Activated T-cell treated with anti-CD3 and anti-CD28 coated beads for 48 hours (primary cell): ENCODE data around the gene S100A1.
"Not testable (repeated sequence)": the region's sequence is repeated elsewhere in the genome, so short reads cannot be mapped to it uniquely, and the experiment has no call there.

ENCODE experiments used
- DNase-seq: peaks from one replicate; pipeline ENCODE4 v3.0.0-alpha.2; 2020; ENCODE audit warnings: low read depth

S100A1 gene

DNA sequence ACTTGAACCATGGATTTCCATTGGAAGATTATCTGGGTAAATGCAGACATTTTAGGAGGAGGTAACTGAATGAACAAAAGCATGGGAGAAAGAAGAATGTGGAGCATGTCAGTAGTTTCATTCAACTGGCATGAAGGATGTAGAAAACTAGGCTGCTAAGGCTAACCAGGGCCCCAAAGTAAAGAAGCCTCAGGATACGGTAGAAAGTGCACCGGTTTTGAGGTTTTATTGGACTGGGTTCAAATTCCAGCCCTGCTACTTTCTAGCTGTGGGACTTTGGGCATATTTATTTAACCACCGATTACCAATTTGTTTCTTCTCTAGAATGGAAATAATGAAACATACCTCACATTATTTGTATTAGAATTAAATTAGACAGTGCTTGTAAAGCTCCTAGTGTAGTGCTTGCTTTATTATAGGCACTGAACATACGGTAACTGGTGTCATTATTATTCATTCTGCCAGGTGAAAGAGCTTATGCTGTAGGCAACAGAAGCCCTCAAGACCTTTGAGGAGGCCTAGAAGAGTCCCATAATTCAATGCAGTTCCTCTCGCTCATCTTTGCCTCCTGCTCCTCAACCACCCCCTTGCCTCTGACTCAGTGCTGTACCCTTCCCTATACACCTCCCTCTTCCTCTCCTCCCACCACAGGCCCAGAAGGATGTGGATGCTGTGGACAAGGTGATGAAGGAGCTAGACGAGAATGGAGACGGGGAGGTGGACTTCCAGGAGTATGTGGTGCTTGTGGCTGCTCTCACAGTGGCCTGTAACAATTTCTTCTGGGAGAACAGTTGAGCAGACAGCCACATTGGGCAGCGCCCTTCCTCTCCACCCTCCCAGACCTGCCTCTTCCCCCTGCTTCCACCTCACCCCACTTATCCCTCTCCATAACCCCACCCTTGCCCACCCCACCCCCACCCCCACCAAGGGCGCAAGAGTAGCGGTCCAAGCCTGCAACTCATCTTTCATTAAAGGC lies 3.1 kb downstream of the S100A1 start:
- no peak for DNase-seq

- no peak for DNase-seq
Observed at GRCh38 chr1:153633161-153633753, 5.0 kb downstream of the S100A1 start.

- peak; percentile 97 for DNase-seq
Observed at GRCh38 chr1:153633754-153634665, 5.8 kb downstream of the S100A1 start, which contains the start of gene CHTOP. Gene CHTOP, plus strand, starts transcription at chr1:153634066. Its CDS starts 2,523 bp downstream, at chr1:153636589.

DNA sequence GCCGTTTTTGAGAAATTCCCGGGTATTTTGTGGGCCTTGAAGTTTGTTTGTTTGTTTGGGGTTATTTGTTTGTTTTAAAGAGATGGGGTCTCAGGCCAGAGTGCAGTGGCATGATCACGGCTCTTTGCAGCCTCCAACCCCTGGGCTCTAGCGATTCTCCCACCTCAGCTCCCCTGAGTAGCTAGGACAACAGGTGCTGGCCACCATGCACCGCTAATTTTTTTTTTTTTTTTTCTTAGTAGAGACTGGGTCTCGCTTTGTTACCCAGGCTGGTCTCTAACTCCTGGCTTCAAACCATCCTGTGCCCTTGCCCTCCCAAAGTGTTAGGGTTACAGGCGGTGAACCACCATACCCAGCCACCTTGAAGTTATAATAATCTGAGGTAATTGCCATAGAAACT lies 7.6 kb downstream of the S100A1 start:
- DNase-seq = no peak

DNA sequence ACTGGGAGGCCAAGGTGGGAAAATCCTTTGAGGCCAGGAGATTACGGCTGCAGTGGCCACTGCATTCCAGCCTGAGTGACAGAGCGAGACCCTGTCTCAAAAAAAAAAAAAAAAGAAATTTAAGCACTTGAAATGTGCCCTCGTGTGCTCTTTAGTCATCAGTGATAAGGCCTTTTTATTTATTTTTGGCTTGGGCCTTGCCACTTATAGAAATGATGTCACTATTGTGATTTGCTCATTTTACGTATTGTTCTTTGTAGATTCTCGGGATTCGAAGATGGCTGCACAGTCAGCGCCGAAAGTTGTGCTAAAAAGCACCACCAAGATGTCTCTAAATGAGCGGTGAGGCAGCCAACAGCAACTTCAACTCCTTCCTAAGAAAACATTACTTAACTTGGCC lies 8.1 kb downstream of the S100A1 start:
- no peak for DNase-seq

DNA sequence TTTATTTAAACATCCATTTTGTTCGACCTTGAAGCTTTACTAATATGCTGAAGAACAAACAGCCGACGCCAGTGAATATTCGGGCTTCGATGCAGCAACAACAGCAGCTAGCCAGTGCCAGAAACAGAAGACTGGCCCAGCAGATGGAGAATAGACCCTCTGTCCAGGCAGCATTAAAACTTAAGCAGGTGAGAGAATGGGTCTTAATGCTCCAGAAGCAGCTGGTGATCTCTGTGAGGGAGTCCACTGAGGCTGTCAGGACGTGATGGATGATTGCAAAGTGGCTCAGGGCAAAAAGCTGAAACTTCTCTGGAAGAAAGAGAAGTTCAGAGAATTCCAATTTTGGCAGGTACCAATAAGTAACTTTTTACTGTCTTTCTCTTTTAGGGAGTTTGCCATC lies 10.0 kb downstream of the S100A1 start:
- no peak for DNase-seq

DNA sequence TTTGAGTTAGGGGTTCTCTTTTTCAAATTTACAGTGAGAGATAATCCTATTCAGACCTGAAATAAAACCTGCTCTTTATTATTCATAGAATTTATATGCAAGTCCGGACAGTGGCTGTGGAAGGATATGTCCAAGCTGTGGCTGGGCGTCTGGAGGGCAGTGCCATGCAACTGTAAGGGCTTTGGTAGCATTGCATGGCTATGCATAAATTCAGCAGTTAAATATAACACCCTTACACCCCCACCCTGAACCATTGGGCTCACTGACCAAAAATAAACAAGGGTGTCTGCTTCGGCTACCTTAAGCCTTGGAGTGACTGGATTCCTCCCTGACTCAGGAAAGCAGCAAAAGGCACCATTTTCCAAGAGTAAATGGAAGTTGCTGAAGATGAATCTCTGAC lies 11.0 kb downstream of the S100A1 start:
- no peak for DNase-seq

DNA sequence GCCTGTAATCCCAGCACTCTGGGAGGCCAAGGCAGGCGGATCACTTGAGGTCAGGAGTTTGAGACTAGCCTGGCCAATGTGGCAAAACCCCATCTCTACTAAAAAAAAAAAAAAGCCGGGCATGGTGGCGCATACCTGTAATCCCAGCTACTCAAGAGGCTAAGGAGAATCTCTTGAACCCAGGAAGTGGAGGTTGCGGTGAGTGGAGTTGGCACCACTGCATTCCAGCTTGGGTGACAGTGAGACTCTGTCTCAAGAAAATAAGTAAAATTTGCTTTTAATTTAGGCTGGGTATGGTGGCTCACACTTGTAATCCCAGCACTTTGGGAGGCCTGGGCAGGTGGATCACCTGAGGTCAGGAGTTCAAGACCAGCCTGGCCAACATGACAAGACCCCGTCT lies 12.0 kb downstream of the S100A1 start:
- DNase-seq = not testable (repeated sequence)

- DNase-seq = no peak
Observed at GRCh38 chr1:153640861-153641260, 12.6 kb downstream of the S100A1 start.

DNA sequence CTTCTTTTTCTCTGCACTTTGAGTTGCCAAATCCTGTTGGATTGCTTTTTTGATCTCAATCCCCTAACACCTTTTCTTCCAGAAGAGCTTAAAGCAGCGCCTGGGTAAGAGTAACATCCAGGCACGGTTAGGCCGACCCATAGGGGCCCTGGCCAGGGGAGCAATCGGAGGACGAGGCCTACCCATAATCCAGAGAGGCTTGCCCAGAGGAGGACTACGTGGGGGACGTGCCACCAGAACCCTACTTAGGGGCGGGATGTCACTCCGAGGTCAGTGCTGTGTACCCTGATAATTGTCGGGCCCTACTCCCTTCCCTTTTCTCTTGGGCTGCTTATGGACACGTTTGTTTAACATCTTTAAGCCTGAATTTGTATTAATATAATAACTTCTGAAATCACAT lies 13.9 kb downstream of the S100A1 start:
- no peak for DNase-seq

- DNase-seq = no peak
Observed at GRCh38 chr1:153643100-153643499, 14.9 kb downstream of the S100A1 start.

DNA sequence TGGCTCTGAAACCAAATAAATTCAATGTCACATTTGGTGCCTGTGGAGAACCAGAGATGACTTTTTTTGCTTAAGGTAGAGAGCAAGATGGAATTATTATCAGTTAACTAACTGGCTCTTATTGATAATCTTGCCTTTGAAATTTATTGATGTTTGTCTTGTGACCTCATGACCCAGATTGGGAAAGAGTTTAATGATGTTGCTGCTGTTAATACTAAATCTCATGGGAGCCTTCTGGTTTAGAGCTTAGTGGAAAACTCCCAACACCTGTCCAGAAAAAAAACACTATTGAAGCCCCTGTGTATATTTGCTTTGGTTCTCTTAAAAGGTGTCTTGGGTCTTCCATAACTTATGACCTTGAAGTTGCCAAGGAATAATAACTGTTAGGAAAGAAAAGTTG lies 15.6 kb downstream of the S100A1 start:
- no peak for DNase-seq

DNA sequence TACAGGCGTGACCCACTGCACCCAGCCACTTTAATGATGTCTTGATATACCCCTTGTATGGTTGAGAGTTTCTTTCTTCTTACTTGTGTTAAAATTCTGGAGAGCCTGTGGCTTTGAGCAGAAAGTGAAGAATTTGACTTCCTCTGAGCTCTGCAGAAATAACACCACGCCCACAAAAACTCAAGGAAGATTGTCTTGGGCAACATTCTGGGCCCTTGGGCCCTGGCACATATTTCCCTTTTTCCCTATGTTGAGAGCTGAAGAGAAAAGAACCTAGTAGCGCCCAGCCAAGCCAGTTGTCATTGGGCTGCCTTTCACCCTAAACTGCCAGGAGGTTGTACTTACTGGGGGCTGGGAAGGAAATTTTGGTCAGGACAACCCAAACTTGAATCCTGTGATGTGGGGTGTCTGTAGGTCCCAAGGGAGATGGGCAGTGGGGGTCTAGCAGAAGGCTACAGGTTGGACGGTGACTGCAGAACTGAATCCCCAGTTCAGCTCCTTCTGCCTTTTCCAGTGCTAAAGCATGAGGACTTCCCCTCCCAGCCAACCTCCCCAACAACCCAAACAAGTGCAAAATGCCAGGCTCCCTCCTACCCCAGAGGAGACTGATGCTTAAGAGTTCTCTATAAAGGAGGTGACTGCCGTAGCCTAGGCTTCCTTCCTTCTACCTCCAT lies 18.6 kb downstream of the S100A1 start:
- no peak for DNase-seq

- no peak for DNase-seq
Observed at GRCh38 chr1:153647346-153647714, 19.1 kb downstream of the S100A1 start.

DNA sequence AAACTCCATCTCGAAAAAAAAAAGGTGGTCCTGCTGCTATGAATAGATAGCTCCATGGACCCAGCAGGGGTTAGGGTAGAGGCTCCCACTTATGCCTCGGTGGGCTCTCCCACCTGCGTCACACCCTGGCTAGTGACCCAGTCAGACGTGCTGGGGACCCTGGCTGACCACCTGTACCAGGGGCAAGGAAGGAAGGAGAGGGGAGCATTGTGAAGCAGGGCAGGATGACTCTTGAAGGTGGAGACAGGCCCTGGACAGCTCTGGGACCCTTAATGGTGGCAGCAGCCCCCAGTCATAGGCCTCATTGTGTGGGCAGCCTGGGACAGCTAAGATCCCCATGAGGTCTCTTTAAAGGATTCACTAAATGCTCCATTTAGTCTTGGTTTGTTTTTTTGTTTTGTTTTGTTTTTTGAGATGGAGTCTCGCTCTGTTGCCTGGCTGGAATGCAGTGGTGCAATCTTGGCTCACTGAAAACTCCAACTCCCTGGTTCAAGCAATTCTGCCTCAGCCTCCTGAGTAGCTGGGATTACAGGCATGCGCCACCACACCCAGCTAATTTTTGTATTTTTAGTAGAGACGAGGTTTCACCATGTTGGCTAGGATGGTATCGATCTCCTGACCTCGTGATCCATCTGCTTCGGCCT lies 19.9 kb downstream of the S100A1 start:
- no peak for DNase-seq

- DNase-seq = no peak
Observed at GRCh38 chr1:153649137-153649862, 21.1 kb downstream of the S100A1 start.

- no peak for DNase-seq
Observed at GRCh38 chr1:153649863-153650235, 21.6 kb downstream of the S100A1 start.

- no peak for DNase-seq
Observed at GRCh38 chr1:153651771-153652170, 23.5 kb downstream of the S100A1 start.

DNA sequence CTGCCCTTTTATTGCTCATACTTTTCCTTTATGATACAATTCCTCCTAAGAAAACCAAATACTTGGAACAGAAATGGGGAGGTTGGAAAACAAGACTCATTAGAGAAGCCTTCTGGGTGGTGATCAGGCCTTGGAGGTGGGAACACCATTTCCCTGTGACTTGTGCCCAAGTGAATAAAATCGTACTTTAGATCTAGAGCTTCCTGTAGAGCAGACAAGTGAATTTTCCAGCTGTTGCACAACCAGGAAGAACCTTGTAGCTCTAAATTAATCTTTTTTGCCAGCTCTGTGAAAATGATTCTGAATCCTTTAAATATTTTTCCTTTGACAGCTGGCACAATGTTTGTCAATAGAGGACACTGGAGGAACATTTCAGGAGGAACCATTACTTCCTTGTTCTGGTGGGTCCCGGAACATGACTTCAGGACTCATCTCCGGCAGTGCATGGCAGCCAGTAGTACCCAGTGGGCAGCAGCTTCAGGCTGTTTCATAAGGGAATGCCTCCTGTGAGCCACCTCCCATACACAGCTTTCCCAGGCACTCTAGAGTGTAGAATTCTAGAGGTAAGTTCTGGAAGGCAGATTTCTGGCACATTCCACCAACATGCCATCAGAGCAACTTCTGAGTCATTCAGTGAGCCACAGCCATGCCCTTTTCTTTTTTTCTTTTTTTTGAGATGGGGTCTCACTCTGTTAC lies 24.7 kb downstream of the S100A1 start:
- DNase-seq = no peak

DNA sequence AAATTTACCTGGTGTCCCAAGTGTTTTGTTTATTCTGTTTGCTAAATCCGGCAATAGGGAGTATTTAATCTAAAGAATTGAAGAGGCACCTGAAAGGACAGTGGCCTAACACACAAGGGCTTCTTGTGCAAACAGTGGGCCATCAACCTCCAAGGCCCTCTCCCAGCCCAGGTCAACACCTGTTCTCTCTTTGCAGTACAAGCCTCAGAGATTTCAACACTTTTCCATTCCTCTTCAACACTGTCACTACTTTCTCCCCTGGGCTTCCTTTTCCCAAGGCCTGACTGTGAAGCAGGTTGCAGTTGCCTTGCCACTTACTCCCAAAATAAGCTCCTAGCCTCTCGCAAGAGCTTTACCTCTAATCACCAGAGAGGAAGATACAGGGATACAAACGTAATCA lies 27.1 kb downstream of the S100A1 start:
- no peak for DNase-seq
